NT2/D1 (cell line): ENCODE results near the gene GNPTG.

Experiments
- SUZ12 ChIP-seq: IDR thresholded peaks from 2 replicates; pipeline ENCODE4 v1.6.1; 2011; ENCODE audit not compliant: insufficient read length, insufficient read depth; ENCODE audit errors: extremely low read depth
- YY1 ChIP-seq: IDR thresholded peaks from 2 replicates; pipeline ENCODE4 v1.6.1; 2011; ENCODE audit not compliant: insufficient read length, insufficient read depth

DNA sequence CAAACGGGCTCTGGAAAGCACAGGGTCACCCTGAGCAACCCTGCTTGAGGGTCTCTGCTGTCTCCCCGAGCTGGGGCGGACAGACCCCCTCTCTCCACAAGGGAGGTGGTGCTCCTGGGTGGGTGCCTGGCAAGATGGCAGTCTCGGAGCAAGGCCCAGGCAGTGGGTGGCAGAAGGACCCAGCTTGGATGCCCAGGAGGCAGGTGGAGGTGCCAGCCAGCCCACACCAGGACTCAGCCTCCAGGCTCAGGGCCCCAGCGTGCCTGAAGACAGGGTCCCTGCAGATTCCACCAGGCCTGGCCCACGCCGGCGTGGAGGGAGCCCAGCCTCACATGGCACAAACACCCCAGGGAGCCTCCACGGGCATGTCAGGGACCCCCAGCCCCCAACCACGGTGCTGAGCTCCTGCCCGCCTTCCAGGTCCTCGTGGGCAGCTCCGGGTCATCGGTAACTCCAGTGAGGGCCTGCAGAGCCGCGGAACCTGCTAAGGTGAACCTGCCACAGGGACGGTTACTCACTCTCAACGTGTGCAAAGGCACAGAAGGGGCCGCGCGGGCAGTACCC lies 42.0 kb downstream of the GNPTG start:
- TF ChIP-seq SUZ12 (no peak), YY1 (no peak)
